ENCODE measurements around the gene GALNS. TPM values are rescaled to one million over a fixed set of nuclear protein-coding genes. Genes with fewer than 3 reads are reported as not detected.

GALNS gene
- total RNA-seq, 1 experiment from 2014 or later: 29.5 TPM

- Mint-ChIP-seq H3K27ac (no peak overlapping the region), H3K4me1 (peaks cover 2% of the 10 kb centered on the region; the same call in 1 of the 2 replicates), H3K9me3 (no peaks in the 10 kb centered on the region), H3K4me3 (no peak overlapping the region), H3K27me3 (ENCODE audit: low read depth) (no peaks in the 10 kb centered on the region), H3K36me3 (no peaks in the 10 kb centered on the region)
- DNase-seq (ENCODE audit: low spot score) (no peak), ATAC-seq (no peak)
- no peak for TF ChIP-seq NR2C2 (CRISPR knock-in tag; IDR thresholded peaks at IDR 0.05)
- TF ChIP-seq HMGXB4 (CRISPR knock-in tag; IDR thresholded peaks at IDR 0.05): no peak
- TF ChIP-seq ZNF219 (CRISPR knock-in tag; IDR thresholded peaks at IDR 0.05; ENCODE audit: borderline replicate concordance): no peak
- TF ChIP-seq MXD4 (CRISPR knock-in tag; IDR thresholded peaks at IDR 0.05; ENCODE audit: borderline replicate concordance): no peak
- no peak for TF ChIP-seq ZNF532 (CRISPR knock-in tag; IDR thresholded peaks at IDR 0.05; ENCODE audit: borderline replicate concordance)
- TF ChIP-seq ZNF396 (CRISPR knock-in tag; IDR thresholded peaks at IDR 0.05; ENCODE audit: borderline replicate concordance): no peak
- TF ChIP-seq SP1 (CRISPR knock-in tag; conservative IDR thresholded peaks at IDR 0.05): no peak
- no peak for TF ChIP-seq JAZF1 (CRISPR knock-in tag; IDR thresholded peaks at IDR 0.05)
- no peak for TF ChIP-seq GRHL2 (CRISPR knock-in tag; IDR thresholded peaks at IDR 0.05; ENCODE audit: insufficient replicate concordance, severe bottlenecking)
- no peak for TF ChIP-seq NR1H2 (CRISPR knock-in tag; IDR thresholded peaks at IDR 0.05)
- TF ChIP-seq MLX (CRISPR knock-in tag; IDR thresholded peaks at IDR 0.05): no peak
- TF ChIP-seq ATF1 (CRISPR knock-in tag; IDR thresholded peaks at IDR 0.05): no peak
- no peak for TF ChIP-seq USF2 (CRISPR knock-in tag; IDR thresholded peaks at IDR 0.05)
- TF ChIP-seq FOXP4 (CRISPR knock-in tag; IDR thresholded peaks at IDR 0.05): no peak
- no peak for TF ChIP-seq TP53 (CRISPR knock-in tag; IDR thresholded peaks at IDR 0.05)
- no peak for TF ChIP-seq STAT6 (CRISPR knock-in tag; conservative IDR thresholded peaks at IDR 0.05; ENCODE audit: low read depth)
- TF ChIP-seq ATF2 (CRISPR knock-in tag; IDR thresholded peaks at IDR 0.05; ENCODE audit: borderline replicate concordance, low read depth): no peak
- CTCF ChIA-PET: interaction anchor here (0.5 to 1.6 kb wide), 9 partner anchors 48 to 710 kb away, joined by 3 to 20 read pairs (median 3); partner anchors contain the start of genes CDH15, GALNS and TRAPPC2L
- POLR2A ChIA-PET: no interaction called here
Measured at GRCh38 chr16:88904676-88905365, 48.1 kb upstream of the GALNS start.
